GM21576 (cell line): ENCODE data around the gene STT3A.

Source experiments
- ATAC-seq: cut with Tn5 transposase; IDR thresholded peaks from one replicate; pipeline ENCODE4 v1.9.1; 2021; ENCODE audit warnings: mild to moderate bottlenecking, moderate library complexity; ENCODE audit not compliant: unreplicated experiment

The STT3A gene

GRCh38 chr11:125587480-125587879 is 5.2 kb upstream of the STT3A start:
- no peak for ATAC-seq

GRCh38 chr11:125588505-125588904 is 4.1 kb upstream of the STT3A start:
- ATAC-seq = no peak

- peak; percentile 10 for ATAC-seq
Measured at GRCh38 chr11:125591649-125592304, 875 bp upstream of the STT3A start.

- ATAC-seq = no peak
Measured at GRCh38 chr11:125593114-125593820, 615 bp downstream of the STT3A start.

- ATAC-seq = no peak
Measured at GRCh38 chr11:125594958-125595357, 2.3 kb downstream of the STT3A start.

- ATAC-seq = no peak
Measured at GRCh38 chr11:125600663-125601062, 8.0 kb downstream of the STT3A start.

GRCh38 chr11:125603207-125603606 is 10.6 kb downstream of the STT3A start:
- ATAC-seq = no peak

GRCh38 chr11:125605417-125605816 is 12.8 kb downstream of the STT3A start:
- no peak for ATAC-seq

GRCh38 chr11:125609545-125609944 is 16.9 kb downstream of the STT3A start:
- no peak for ATAC-seq

- no peak for ATAC-seq
Measured at GRCh38 chr11:125618383-125618782, 25.7 kb downstream of the STT3A start.

- ATAC-seq = no peak
Measured at GRCh38 chr11:125621995-125622394, 29.3 kb downstream of the STT3A start.

GRCh38 chr11:125623064-125623463 is 30.4 kb downstream of the STT3A start:
- no peak for ATAC-seq

- no peak for ATAC-seq
Measured at GRCh38 chr11:125624756-125625213, 32.1 kb downstream of the STT3A start, which contains the start of gene CHEK1. Gene CHEK1 (plus strand): TSS chr11:125625163. CDS start chr11:125626769, 1,606 bp downstream.

- no peak for ATAC-seq
Measured at GRCh38 chr11:125625225-125625629, 32.6 kb downstream of the STT3A start.

- peak; percentile 85 for ATAC-seq
Measured at GRCh38 chr11:125625630-125626287, 33.1 kb downstream of the STT3A start.

- ATAC-seq = peak; percentile 43
Measured at GRCh38 chr11:125626288-125626950, 33.8 kb downstream of the STT3A start.

GRCh38 chr11:125627236-125627910 is 34.7 kb downstream of the STT3A start:
- ATAC-seq = no peak

GRCh38 chr11:125637840-125638239 is 45.2 kb downstream of the STT3A start:
- ATAC-seq = no peak

GRCh38 chr11:125638315-125638714 is 45.7 kb downstream of the STT3A start:
- ATAC-seq = no peak

- no peak for ATAC-seq
Measured at GRCh38 chr11:125645871-125646270, 53.2 kb downstream of the STT3A start.
